OCI-LY3 (cell line): ENCODE measurements around the gene RHOT1.

Experiments
- H2AFZ ChIP-seq: fragments of 200-600, 300-600 bp; shearing (Covaris generic); 2 replicates; pipeline ENCODE4 v1.6.0; 2014; ENCODE audit warnings: antibody characterized with exemption, low read depth, low read length
- H3K27ac ChIP-seq: fragments of 200-600, 300-600 bp; sonication (generic); 2 replicates; pipeline ENCODE4 v1.5.1; 2014; ENCODE audit warnings: mild to moderate bottlenecking, low read length, moderate library complexity, mixed read lengths
- H3K27me3 ChIP-seq: fragments of 200-600, 300-600 bp; sonication (generic); 2 replicates; pipeline ENCODE4 v1.6.1; 2014; ENCODE audit warnings: low read depth, low read length, mixed read lengths
- H3K36me3 ChIP-seq: fragments of 200-600, 300-600 bp; sonication (generic); replicated peaks from 2 replicates; pipeline ENCODE3; 2014; ENCODE audit warnings: low read depth, low read length, mixed read lengths
- H3K4me1 ChIP-seq: fragments of 300-600, 200-600 bp; sonication (generic); 2 replicates; pipeline ENCODE4 v1.6.1; 2014; ENCODE audit warnings: low read length, mixed read lengths
- H3K4me2 ChIP-seq: fragments of 200-600, 300-600 bp; sonication (generic); 2 replicates; pipeline ENCODE4 v1.6.1; 2014; ENCODE audit warnings: low read length, mixed read lengths
- H3K4me3 ChIP-seq: fragments of 300-600, 200-600 bp; sonication (generic); 2 replicates; pipeline ENCODE4 v1.5.1; 2014; ENCODE audit warnings: antibody characterized with exemption, mild to moderate bottlenecking, low read length, moderate library complexity
- H3K79me2 ChIP-seq: fragments of 300-600, 200-600 bp; shearing (Covaris generic); 2 replicates; pipeline ENCODE4 v1.6.1; 2014; ENCODE audit warnings: mild to moderate bottlenecking, low read length, mixed read lengths
- H3K9ac ChIP-seq: fragments of 300-600, 200-600 bp; shearing (Covaris generic); 2 replicates; pipeline ENCODE4 v1.6.0; 2014; ENCODE audit warnings: mild to moderate bottlenecking, low read length, moderate library complexity
- H3K9me3 ChIP-seq: fragments of 200-600, 300-600 bp; shearing (Covaris generic); 2 replicates; pipeline ENCODE4 v1.6.1; 2014; ENCODE audit warnings: low read length, mixed read lengths; ENCODE audit not compliant: insufficient read depth
- H4K20me1 ChIP-seq: fragments of 200-600, 300-600 bp; sonication (generic); 2 replicates; pipeline ENCODE4 v1.6.1; 2016; ENCODE audit warnings: low read length, mixed read lengths; ENCODE audit not compliant: insufficient read depth
- CTCF ChIP-seq: fragments of 200-600, 300-600 bp; sonication (generic); IDR thresholded peaks from 2 replicates; pipeline ENCODE4 v1.5.1; 2014; ENCODE audit warnings: antibody characterized with exemption, low read length, low read depth
- EZH2phosphoT487 ChIP-seq: fragments of 200-600 bp; shearing (Covaris generic); IDR thresholded peaks from 2 replicates; pipeline ENCODE4 v1.6.1; 2018; ENCODE audit warnings: antibody characterized with exemption, mixed run types, low read depth

Gene RHOT1

GRCh38 chr17:32150358-32150757, 8.1 kb downstream of the RHOT1 start:
- no peak for TF ChIP-seq EZH2phosphoT487
- TF ChIP-seq CTCF = no peak
- H3K9ac ChIP-seq = no peak overlapping the region

GRCh38 chr17:32152130-32152529, 9.8 kb downstream of the RHOT1 start:
- no peak overlapping the region for H3K4me2 ChIP-seq
- peaks cover 4% of the 10 kb centered on the region; the same call in 1 of the 2 replicates for H4K20me1 ChIP-seq
- H3K27ac ChIP-seq = no peak overlapping the region
- no peak overlapping the region for H3K9ac ChIP-seq
- H3K9me3 ChIP-seq = no peaks in the 10 kb centered on the region
- TF ChIP-seq CTCF (no peak), EZH2phosphoT487 (no peak)
- H3K4me3 ChIP-seq = no peak overlapping the region
- H2AFZ ChIP-seq = no peak overlapping the region
- H3K36me3 ChIP-seq = no peaks in the 10 kb centered on the region
- peaks cover 33% of the 10 kb centered on the region for H3K79me2 ChIP-seq
- H3K27me3 ChIP-seq = no peaks in the 10 kb centered on the region
- no peaks in the 10 kb centered on the region for H3K4me1 ChIP-seq

More at GRCh38 chr17:32150358-32150757, 8.1 kb downstream of the RHOT1 start:
- Histone ChIP-seq H3K4me2 (no peak overlapping the region), H3K4me1 (no peaks in the 10 kb centered on the region), H4K20me1 (peaks cover 4% of the 10 kb centered on the region; the same call in 1 of the 2 replicates), H3K36me3 (no peaks in the 10 kb centered on the region), H3K4me3 (no peak overlapping the region), H2AFZ (no peak overlapping the region), H3K79me2 (peaks cover 34% of the 10 kb centered on the region), H3K9me3 (no peaks in the 10 kb centered on the region), H3K27ac (no peak overlapping the region), H3K27me3 (no peaks in the 10 kb centered on the region)

GRCh38 chr17:32155896-32156295, 13.6 kb downstream of the RHOT1 start:
- H3K4me2 ChIP-seq = no peak overlapping the region
- peaks cover 2% of the 10 kb centered on the region for H3K36me3 ChIP-seq
- no peak overlapping the region for H3K9ac ChIP-seq
- no peak overlapping the region for H3K27ac ChIP-seq
- peaks cover 9% of the 10 kb centered on the region for H3K79me2 ChIP-seq
- no peak overlapping the region for H2AFZ ChIP-seq
- no peak overlapping the region for H3K4me3 ChIP-seq
- H3K27me3 ChIP-seq = no peaks in the 10 kb centered on the region
- TF ChIP-seq EZH2phosphoT487 (no peak), CTCF (no peak)
- H3K4me1 ChIP-seq = no peaks in the 10 kb centered on the region
- H3K9me3 ChIP-seq = no peaks in the 10 kb centered on the region
- H4K20me1 ChIP-seq = no peaks in the 10 kb centered on the region; the same call in 1 of the 2 replicates

- peaks cover 9% of the 10 kb centered on the region for H3K36me3 ChIP-seq
- H3K79me2 ChIP-seq = peaks cover 4% of the 10 kb centered on the region; the same call in 1 of the 2 replicates
- no peaks in the 10 kb centered on the region for H3K27me3 ChIP-seq
- no peak overlapping the region for H3K4me3 ChIP-seq
- H3K4me2 ChIP-seq = no peak overlapping the region
- no peak overlapping the region for H3K9ac ChIP-seq
- TF ChIP-seq EZH2phosphoT487 (no peak), CTCF (no peak)
- no peaks in the 10 kb centered on the region for H3K9me3 ChIP-seq
- H4K20me1 ChIP-seq = no peaks in the 10 kb centered on the region
- no peak overlapping the region for H3K27ac ChIP-seq
- H2AFZ ChIP-seq = no peak overlapping the region
- H3K4me1 ChIP-seq = no peaks in the 10 kb centered on the region
These were observed 14.4 kb downstream of the RHOT1 start for GRCh38 chr17:32156656-32157055.
